Measurements from ENCODE around the gene DAPK1.

GRCh38 chr9:87481890-87482855 is 15.5 kb upstream of the DAPK1 start:
- TF ChIP-seq CTCF (IDR thresholded peaks at IDR 0.05) (no peak), EP300 (IDR thresholded peaks at IDR 0.05; ENCODE audit: borderline replicate concordance in 1 of 2, low read depth in 1 of 2, low read length in 1 of 2) (no peak), POLR2AphosphoS5 (IDR thresholded peaks at IDR 0.05; ENCODE audit: low read depth, low read length) (no peak), SMC3 (IDR thresholded peaks at IDR 0.05; ENCODE audit: low read depth, low read length) (no peak), SIN3A (IDR thresholded peaks at IDR 0.05; ENCODE audit: borderline replicate concordance, low read depth, low read length) (no peak), RAD21 (IDR thresholded peaks at IDR 0.05; ENCODE audit: low read length) (no peak), RCOR1 (IDR thresholded peaks at IDR 0.05; ENCODE audit: low read length) (no peak)
- TF ChIP-seq, protein P1, sequence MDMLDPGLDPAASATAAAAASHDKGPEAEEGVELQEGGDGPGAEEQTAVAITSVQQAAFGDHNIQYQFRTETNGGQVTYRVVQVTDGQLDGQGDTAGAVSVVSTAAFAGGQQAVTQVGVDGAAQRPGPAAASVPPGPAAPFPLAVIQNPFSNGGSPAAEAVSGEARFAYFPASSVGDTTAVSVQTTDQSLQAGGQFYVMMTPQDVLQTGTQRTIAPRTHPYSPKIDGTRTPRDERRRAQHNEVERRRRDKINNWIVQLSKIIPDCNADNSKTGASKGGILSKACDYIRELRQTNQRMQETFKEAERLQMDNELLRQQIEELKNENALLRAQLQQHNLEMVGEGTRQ (IDR thresholded peaks at IDR 0.05; ENCODE audit: borderline replicate concordance, low read depth, low read length) = no peak
- TF ChIP-seq, protein P2, sequence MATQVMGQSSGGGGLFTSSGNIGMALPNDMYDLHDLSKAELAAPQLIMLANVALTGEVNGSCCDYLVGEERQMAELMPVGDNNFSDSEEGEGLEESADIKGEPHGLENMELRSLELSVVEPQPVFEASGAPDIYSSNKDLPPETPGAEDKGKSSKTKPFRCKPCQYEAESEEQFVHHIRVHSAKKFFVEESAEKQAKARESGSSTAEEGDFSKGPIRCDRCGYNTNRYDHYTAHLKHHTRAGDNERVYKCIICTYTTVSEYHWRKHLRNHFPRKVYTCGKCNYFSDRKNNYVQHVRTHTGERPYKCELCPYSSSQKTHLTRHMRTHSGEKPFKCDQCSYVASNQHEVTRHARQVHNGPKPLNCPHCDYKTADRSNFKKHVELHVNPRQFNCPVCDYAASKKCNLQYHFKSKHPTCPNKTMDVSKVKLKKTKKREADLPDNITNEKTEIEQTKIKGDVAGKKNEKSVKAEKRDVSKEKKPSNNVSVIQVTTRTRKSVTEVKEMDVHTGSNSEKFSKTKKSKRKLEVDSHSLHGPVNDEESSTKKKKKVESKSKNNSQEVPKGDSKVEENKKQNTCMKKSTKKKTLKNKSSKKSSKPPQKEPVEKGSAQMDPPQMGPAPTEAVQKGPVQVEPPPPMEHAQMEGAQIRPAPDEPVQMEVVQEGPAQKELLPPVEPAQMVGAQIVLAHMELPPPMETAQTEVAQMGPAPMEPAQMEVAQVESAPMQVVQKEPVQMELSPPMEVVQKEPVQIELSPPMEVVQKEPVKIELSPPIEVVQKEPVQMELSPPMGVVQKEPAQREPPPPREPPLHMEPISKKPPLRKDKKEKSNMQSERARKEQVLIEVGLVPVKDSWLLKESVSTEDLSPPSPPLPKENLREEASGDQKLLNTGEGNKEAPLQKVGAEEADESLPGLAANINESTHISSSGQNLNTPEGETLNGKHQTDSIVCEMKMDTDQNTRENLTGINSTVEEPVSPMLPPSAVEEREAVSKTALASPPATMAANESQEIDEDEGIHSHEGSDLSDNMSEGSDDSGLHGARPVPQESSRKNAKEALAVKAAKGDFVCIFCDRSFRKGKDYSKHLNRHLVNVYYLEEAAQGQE (IDR thresholded peaks at IDR 0.05; ENCODE audit: low read depth, low read length) = no peak

All from SK-N-SH (cell line).